ENCODE measurements around the gene MARCHF5. TPM values are rescaled to one million over a fixed set of nuclear protein-coding genes. Genes with fewer than 3 reads are reported as not detected.
A peak's percentile ranks its signal among the peaks of the same experiment; 100 is the strongest.

The MARCHF5 gene
- total RNA-seq, 4 donors from 2014 or later, result 9.1 to 22.1 (median 18.6) TPM

DNA sequence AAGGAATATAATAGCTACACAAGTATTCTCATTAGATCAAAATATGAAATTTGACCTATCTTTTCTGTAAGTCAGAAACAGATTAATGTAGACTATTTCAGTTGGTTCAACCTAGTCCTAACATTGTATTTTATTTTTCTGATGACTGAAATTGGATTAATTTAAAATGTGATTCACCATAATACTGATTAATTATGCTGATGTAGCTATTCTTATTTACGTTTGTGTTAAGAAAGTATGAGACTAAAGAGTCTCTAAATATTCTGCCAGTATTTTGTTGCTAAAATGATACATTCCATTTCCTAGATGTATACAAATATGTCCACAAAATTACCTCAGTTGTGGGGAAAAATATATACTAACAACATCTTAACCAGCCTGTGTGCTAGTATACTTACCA, 18.3 kb downstream of the MARCHF5 start:
- no peak for TF ChIP-seq POLR2A (IDR thresholded peaks at IDR 0.05)
- TF ChIP-seq, protein P1, sequence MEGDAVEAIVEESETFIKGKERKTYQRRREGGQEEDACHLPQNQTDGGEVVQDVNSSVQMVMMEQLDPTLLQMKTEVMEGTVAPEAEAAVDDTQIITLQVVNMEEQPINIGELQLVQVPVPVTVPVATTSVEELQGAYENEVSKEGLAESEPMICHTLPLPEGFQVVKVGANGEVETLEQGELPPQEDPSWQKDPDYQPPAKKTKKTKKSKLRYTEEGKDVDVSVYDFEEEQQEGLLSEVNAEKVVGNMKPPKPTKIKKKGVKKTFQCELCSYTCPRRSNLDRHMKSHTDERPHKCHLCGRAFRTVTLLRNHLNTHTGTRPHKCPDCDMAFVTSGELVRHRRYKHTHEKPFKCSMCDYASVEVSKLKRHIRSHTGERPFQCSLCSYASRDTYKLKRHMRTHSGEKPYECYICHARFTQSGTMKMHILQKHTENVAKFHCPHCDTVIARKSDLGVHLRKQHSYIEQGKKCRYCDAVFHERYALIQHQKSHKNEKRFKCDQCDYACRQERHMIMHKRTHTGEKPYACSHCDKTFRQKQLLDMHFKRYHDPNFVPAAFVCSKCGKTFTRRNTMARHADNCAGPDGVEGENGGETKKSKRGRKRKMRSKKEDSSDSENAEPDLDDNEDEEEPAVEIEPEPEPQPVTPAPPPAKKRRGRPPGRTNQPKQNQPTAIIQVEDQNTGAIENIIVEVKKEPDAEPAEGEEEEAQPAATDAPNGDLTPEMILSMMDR (IDR thresholded peaks at IDR 0.05), result no peak
- Histone ChIP-seq H3K27ac (no peak overlapping the region), H3K9me3 (no peaks in the 10 kb centered on the region), H3K4me1 (no peaks in the 10 kb centered on the region), H3K27me3 (no peaks in the 10 kb centered on the region), H3K36me3 (peaks cover 0 to 13% (median 0%) of the 10 kb centered on the region in 3 donors), H3K4me3 (no peak overlapping the region)
- no peak for DNase-seq

DNA sequence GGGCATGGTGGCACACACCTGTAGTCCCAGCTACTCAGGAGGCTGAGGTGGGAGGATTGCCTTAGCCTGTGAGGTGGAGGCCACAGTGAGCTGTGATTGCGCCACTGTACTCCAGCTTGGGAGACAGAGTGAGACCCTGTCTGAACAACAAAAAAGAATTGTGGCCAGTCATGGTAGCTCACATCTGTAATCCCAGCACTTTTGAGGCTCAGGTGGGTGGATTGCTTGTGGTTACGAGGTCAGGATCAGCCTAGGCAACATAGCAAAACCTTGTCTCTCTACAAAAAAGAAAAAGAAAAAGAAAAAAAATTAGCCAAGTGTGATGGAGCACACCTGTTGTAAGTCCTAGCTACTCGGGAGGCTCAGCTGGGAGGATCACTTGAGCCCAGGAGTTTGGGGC, 22.8 kb downstream of the MARCHF5 start:
- no peaks in the 10 kb centered on the region for H3K9me3 ChIP-seq
- no peak for DNase-seq
- TF ChIP-seq, protein P1 (IDR thresholded peaks at IDR 0.05), result no peak
- TF ChIP-seq POLR2A (IDR thresholded peaks at IDR 0.05), result no peak
- no peaks in the 10 kb centered on the region for H3K4me1 ChIP-seq
- peaks cover 0 to 24% (median 0%) of the 10 kb centered on the region in 3 donors for H3K36me3 ChIP-seq
- no peak overlapping the region for H3K4me3 ChIP-seq
- no peak overlapping the region for H3K27ac ChIP-seq
- H3K27me3 ChIP-seq, result no peaks in the 10 kb centered on the region

DNA sequence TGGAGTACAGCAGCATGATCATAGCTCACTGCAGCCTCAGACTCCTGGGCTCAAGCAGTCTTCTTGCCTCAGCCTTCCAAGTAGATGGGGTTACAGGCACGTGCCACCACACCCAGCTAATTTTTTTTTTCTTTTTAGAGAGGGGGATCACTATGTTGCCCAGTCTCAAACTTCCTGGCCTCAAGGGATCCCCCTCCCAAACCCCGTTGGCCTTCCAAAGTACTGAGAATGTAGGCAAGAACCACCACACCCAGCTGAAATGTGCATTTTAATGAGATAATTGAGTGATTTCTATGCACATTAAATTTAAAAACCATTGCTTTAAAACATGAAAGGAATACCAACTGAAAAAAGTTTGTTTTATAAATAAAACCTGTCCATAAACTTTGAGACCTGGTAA, 25.6 kb downstream of the MARCHF5 start:
- no peak overlapping the region for H3K27ac ChIP-seq
- DNase-seq, result no peak
- H3K9me3 ChIP-seq, result no peaks in the 10 kb centered on the region
- peaks cover 0 to 26% (median 0%) of the 10 kb centered on the region in 3 donors for H3K36me3 ChIP-seq
- no peaks in the 10 kb centered on the region for H3K4me1 ChIP-seq
- TF ChIP-seq, protein P1 (IDR thresholded peaks at IDR 0.05), result no peak
- no peak for TF ChIP-seq POLR2A (IDR thresholded peaks at IDR 0.05)
- no peaks in the 10 kb centered on the region for H3K27me3 ChIP-seq
- H3K4me3 ChIP-seq, result no peak overlapping the region

DNA sequence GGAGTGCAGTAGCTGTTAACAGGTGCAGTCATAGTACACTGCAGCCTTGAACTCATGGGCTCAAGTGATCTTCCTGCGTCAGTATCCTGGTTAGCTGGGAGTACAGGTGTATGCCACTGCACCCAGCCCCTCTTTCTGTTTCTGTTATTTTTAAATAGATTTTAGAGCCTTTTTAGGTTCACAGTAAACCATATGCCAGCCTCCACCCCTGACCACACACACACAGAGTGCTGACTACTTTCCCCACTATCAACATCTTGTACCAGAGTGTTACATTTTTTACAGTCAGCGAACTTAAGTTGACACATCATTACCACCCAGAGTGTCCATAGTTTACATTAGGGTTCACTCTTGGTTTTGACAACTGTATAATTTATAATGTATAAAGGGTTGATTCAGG, 32.1 kb downstream of the MARCHF5 start:
- TF ChIP-seq, protein P1 (IDR thresholded peaks at IDR 0.05), result no peak
- TF ChIP-seq POLR2A (IDR thresholded peaks at IDR 0.05), result no peak
- Histone ChIP-seq H3K27me3 (no peaks in the 10 kb centered on the region), H3K9me3 (no peaks in the 10 kb centered on the region), H3K27ac (no peak overlapping the region), H3K36me3 (peaks cover 0 to 10% (median 0%) of the 10 kb centered on the region in 3 donors), H3K4me3 (no peak overlapping the region), H3K4me1 (peaks cover 0 to 9% (median 2%) of the 10 kb centered on the region in 4 donors)
- no peak for DNase-seq

DNA sequence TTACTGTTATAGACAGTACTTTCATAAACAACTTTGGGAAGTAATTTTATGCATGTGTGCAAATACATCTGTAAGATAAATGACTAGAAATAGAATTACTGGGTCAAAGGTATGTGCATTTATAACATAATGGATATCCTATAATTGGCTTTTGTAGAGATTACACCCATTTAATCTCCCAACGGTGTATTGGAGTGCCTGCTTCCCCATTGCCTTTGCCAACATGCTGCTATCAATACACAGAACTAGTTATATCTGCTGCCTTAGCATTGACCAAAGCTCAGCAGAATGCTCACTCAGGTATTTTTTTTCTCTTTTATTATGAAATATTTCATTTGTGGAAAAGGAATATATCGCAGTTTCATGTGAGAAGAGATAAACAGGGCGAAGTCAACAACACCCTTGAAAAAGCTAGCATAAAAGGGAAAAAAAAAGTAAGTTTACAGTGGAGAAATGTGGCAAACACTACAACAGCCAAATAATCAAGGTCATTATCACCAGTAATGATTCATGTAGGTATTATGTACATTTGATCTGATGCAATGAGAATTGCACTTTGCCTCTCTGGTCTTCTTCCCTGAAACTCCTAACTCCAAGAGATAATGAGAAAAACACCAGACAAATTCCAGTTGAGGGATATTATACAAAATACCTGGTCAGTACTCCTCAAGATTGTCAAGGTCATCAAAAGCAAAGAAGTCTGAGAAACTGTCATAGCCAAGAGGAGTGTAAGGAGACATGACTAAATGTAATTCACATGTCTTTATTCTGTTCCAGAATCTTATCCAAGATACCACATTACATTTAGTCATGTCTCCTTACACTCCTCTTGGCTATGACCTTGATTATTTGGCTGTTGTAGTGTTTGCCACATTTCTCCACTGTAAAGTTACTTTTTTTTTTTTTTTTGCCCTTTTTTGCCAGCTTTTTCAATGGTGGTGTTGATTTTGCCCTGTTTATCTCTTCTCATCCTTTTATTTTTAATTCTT, 36.8 kb downstream of the MARCHF5 start:
- DNase-seq, result no peak
- Histone ChIP-seq H3K27ac (peak overlapping the region in 1 of 4 donors; percentile 9), H3K36me3 (no peaks in the 10 kb centered on the region), H3K9me3 (no peaks in the 10 kb centered on the region), H3K4me1 (peaks cover 0 to 19% (median 2%) of the 10 kb centered on the region in 4 donors), H3K4me3 (no peak overlapping the region), H3K27me3 (no peaks in the 10 kb centered on the region)
- TF ChIP-seq, protein P1 (IDR thresholded peaks at IDR 0.05), result no peak
- TF ChIP-seq POLR2A (IDR thresholded peaks at IDR 0.05), result no peak
